Endothelial cell of umbilical vein (primary cell): ENCODE data around the gene ZER1. TPM values are rescaled to one million over a fixed set of nuclear protein-coding genes. Genes with fewer than 3 reads are reported as not detected.

Experiments
- BruUV-seq: library from RNA; stranded (reverse); fragments of 400-500 nt; replicated peaks from 2 replicates; lab custom pipeline; 2021; lab: Mats Ljungman, UMichigan
- CTCF ChIA-PET: fragments of 300-600, 350-600 bp; sonication (Branson Sonifier 250); formaldehyde crosslinking; loops from one replicate; lab custom pipeline; 2021; ENCODE audit warnings: antibody characterized with exemption, inconsistent platforms; lab: Charles Lee
- POLR2A ChIA-PET: fragments of 300-600, 350-600 bp; sonication (Branson Sonifier 250); formaldehyde crosslinking; loops from one replicate; lab custom pipeline; 2021; ENCODE audit warnings: antibody characterized with exemption, inconsistent platforms; lab: Charles Lee
- DNase-seq: peaks from one replicate; pipeline ENCODE4 v3.0.0-alpha.2; 2011; ENCODE audit warnings: low read depth, low spot score
- FAIRE-seq: peaks from 2 replicates; lab custom pipeline; 2011; peaks lifted over from hg19 to GRCh38; lab: Jason Lieb, UNC
- H2AFZ ChIP-seq: 2 replicates; pipeline ENCODE4 v1.6.0; 2012; ENCODE audit warnings: low read depth, low read length, control low read depth, inconsistent platforms
- H3K27ac ChIP-seq: 2 replicates; pipeline ENCODE4 v1.5.1; 2011; ENCODE audit warnings: low read depth, mild to moderate bottlenecking, control low read depth, low read length, moderate library complexity; ENCODE audit not compliant: insufficient read depth
- H3K27me3 ChIP-seq, 2 experiments: 2 replicates each; pipeline versions ENCODE4 v1.6.0 to v1.6.1; 2011; ENCODE audit warnings: low read length in 2 of 2, mixed read lengths in 1 of 2; ENCODE audit not compliant: control insufficient read depth in 2 of 2, insufficient read depth in 2 of 2
- H3K36me3 ChIP-seq, 2 experiments: 2 replicates in 1 of 2; 3 replicates in 1 of 2; pipeline ENCODE4 v1.5.1; 2011; ENCODE audit warnings: low read length in 2 of 2, mild to moderate bottlenecking in 1 of 2, moderate library complexity in 1 of 2; ENCODE audit not compliant: control insufficient read depth in 2 of 2, insufficient read depth in 2 of 2; ENCODE audit errors: extremely low read depth in 1 of 2
- H3K4me1 ChIP-seq: 3 replicates; pipeline ENCODE4 v1.5.1; 2011; ENCODE audit warnings: mild to moderate bottlenecking, low read length; ENCODE audit not compliant: control insufficient read depth, insufficient read depth; ENCODE audit errors: extremely low read depth
- H3K4me2 ChIP-seq: 2 replicates; pipeline ENCODE4 v1.6.1; 2011; ENCODE audit warnings: low read length, control low read depth, mixed read lengths; ENCODE audit not compliant: insufficient read depth
- H3K4me3 ChIP-seq, 3 experiments: fragments of 200-600 bp in 1 of 3; sonication (generic), shearing (Covaris generic) in 1 of 3; replicated peaks in 1 of 3; 2 replicates each; pipeline ENCODE4 v1.5.1; 2011 to 2016; ENCODE audit warnings: control low read depth in 3 of 3, low read length in 3 of 3, mild to moderate bottlenecking in 2 of 3, inconsistent platforms in 1 of 3, low read depth in 1 of 3, moderate library complexity in 1 of 3; ENCODE audit not compliant: insufficient read depth in 1 of 3
- H3K79me2 ChIP-seq: 2 replicates; pipeline ENCODE4 v1.6.0; 2012; ENCODE audit warnings: low read length, inconsistent platforms; ENCODE audit not compliant: control insufficient read depth, insufficient read depth
- H3K9ac ChIP-seq: replicated peaks from 2 replicates; pipeline ENCODE3; 2011; ENCODE audit warnings: low read length, control low read depth; ENCODE audit not compliant: insufficient read depth; ENCODE audit errors: extremely low read depth
- H3K9me1 ChIP-seq: replicated peaks from 3 replicates; pipeline ENCODE4 v1.6.0; 2011; ENCODE audit warnings: mild to moderate bottlenecking, low read length; ENCODE audit not compliant: control insufficient read depth, insufficient read depth; ENCODE audit errors: extremely low read depth
- H3K9me3 ChIP-seq: replicated peaks from 2 replicates; pipeline ENCODE4 v1.5.1; 2012; ENCODE audit warnings: low read length, inconsistent platforms; ENCODE audit not compliant: control insufficient read depth, insufficient read depth
- H4K20me1 ChIP-seq: replicated peaks from 2 replicates; pipeline ENCODE3; 2011; ENCODE audit warnings: mild to moderate bottlenecking, low read length; ENCODE audit not compliant: control insufficient read depth, insufficient read depth; ENCODE audit errors: extremely low read depth
- EZH2 ChIP-seq: IDR thresholded peaks from 2 replicates; pipeline ENCODE4 v1.6.1; 2012; ENCODE audit warnings: borderline replicate concordance, low read depth, mild to moderate bottlenecking, moderate library complexity, low read length, inconsistent platforms; ENCODE audit not compliant: severe bottlenecking
- FOS ChIP-seq: IDR thresholded peaks from 2 replicates; pipeline ENCODE4 v1.6.1; 2011; ENCODE audit warnings: mild to moderate bottlenecking, low read length, moderate library complexity, borderline replicate concordance; ENCODE audit not compliant: insufficient read depth
- GATA2 ChIP-seq: IDR thresholded peaks from 2 replicates; pipeline ENCODE4 v1.7.0; 2011; ENCODE audit warnings: low read depth, mild to moderate bottlenecking, moderate library complexity, mixed read lengths, low read length; ENCODE audit not compliant: insufficient read length, insufficient read depth
- JUN ChIP-seq: IDR thresholded peaks from 2 replicates; pipeline ENCODE4 v1.6.1; 2011; ENCODE audit warnings: borderline replicate concordance, low read depth; ENCODE audit not compliant: insufficient read length, insufficient read depth
- MAX ChIP-seq: IDR thresholded peaks from 2 replicates; pipeline ENCODE4 v1.6.1; 2011; ENCODE audit not compliant: insufficient read depth, insufficient read length
- MYC ChIP-seq: IDR thresholded peaks from one replicate; pipeline ENCODE4 v1.6.1; 2011; ENCODE audit warnings: mild to moderate bottlenecking, low read depth, low read length
- POLR2A ChIP-seq: IDR thresholded peaks from 2 replicates; pipeline ENCODE4 v1.6.1; 2012; ENCODE audit warnings: low read depth, mild to moderate bottlenecking, control low read depth, low read length
- POLR2AphosphoS5 ChIP-seq: IDR thresholded peaks from 2 replicates; pipeline ENCODE4 v1.6.1; 2012; ENCODE audit warnings: low read depth, mild to moderate bottlenecking, control low read depth, low read length, moderate library complexity; ENCODE audit not compliant: insufficient read depth
- dilution Hi-C: fragments of 300-500 bp; cut with MboI; formaldehyde crosslinking; loops from one replicate; pipeline ENCODE4 v1.15.0; 2019; ENCODE audit warnings: low sequenced_read_pairs; ENCODE audit not compliant: extremely low pct_ligation_motif_present
- intact Hi-C: fragments of 100-400 bp; cut with micrococcal nuclease; formaldehyde crosslinking; loops from one replicate; pipeline ENCODE4 v1.10.0; 2022
- polyA plus RNA-seq, 4 experiments: library from polyadenylated mRNA; depleted of rRNA in 3 of 4; stranded (reverse) in 3 of 4; unstranded in 1 of 4; fragments of >200 nt; gene quantifications; 2 replicates each; pipeline versions ENCODE4 v1.2.1 to v1.2.3, GENCODE V29; 2011 to 2012; ENCODE audit warnings: missing spikeins in 1 of 4
- total RNA-seq: library from RNA; stranded (reverse); gene quantifications from 2 replicates; pipeline ENCODE4 v1.2.3, GENCODE V29; 2021
- TF ChIP-seq, protein P1 (sequence below), 2 donors: IDR thresholded peaks; 1 replicate in 1 of 2; 2 replicates in 1 of 2; pipeline ENCODE4 v1.5.1; 2011; ENCODE audit warnings: low read length in 2 of 2, mild to moderate bottlenecking in 2 of 2, moderate library complexity in 2 of 2, control low read depth in 1 of 2, inconsistent platforms in 1 of 2, low read depth in 1 of 2; ENCODE audit not compliant: insufficient read depth in 1 of 2; ENCODE audit errors: extremely low read depth in 1 of 2

ZER1 gene
- total and polyA plus RNA-seq, 2 donors (not counting 3 experiments of a cell fraction or from before 2014, with no cell fraction given), result 23.0 to 29.9 TPM

DNA sequence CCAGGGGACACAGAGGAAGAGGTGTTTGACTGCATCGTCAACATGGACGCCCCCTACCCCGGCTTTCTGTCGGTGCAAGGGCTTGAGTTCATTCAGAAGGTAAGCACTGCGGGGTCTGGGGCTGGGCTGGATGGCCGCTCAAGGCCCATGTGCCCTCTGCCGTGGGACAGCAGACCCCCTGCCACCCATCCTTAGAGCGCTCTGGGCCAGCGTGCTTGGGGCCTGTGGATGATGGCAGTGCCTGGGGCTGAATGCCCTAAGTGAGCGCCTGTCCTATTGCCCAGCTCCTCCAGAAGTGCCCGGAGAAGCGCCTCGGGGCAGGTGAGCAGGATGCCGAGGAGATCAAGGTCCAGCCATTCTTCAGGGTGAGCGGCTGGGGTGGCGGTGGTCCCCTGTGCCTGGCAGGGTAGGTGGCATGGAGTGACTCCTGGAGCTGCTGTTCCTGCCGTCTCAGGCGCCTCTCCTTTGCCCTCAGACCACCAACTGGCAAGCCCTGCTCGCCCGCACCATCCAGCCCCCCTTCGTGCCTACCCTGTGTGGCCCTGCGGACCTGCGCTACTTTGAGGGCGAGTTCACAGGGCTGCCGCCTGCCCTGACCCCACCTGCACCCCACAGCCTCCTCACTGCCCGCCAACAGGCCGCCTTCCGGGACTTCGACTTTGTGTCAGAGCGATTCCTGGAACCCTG is 51.7 kb downstream of the ZER1 start:
- Histone ChIP-seq H3K4me3 (no peak overlapping the region), H3K4me2 (no peak overlapping the region), H3K27ac (no peak overlapping the region), H4K20me1 (no peaks in the 10 kb centered on the region), H2AFZ (no peak overlapping the region), H3K9ac (no peak overlapping the region), H3K4me1 (peaks cover 5% of the 10 kb centered on the region), H3K27me3 (no peaks in the 10 kb centered on the region), H3K9me3 (no peaks in the 10 kb centered on the region), H3K79me2 (no peaks in the 10 kb centered on the region), H3K36me3 (peaks cover 2 to 19% of the 10 kb centered on the region in 2 experiments), H3K9me1 (no peaks in the 10 kb centered on the region)
- FAIRE-seq, result no peak
- POLR2A ChIA-PET, result no interaction called here
- TF ChIP-seq FOS (no peak), GATA2 (no peak), MYC (no peak), MAX (no peak), JUN (no peak), POLR2A (no peak), POLR2AphosphoS5 (no peak), EZH2 (no peak)
- TF ChIP-seq, protein P1, sequence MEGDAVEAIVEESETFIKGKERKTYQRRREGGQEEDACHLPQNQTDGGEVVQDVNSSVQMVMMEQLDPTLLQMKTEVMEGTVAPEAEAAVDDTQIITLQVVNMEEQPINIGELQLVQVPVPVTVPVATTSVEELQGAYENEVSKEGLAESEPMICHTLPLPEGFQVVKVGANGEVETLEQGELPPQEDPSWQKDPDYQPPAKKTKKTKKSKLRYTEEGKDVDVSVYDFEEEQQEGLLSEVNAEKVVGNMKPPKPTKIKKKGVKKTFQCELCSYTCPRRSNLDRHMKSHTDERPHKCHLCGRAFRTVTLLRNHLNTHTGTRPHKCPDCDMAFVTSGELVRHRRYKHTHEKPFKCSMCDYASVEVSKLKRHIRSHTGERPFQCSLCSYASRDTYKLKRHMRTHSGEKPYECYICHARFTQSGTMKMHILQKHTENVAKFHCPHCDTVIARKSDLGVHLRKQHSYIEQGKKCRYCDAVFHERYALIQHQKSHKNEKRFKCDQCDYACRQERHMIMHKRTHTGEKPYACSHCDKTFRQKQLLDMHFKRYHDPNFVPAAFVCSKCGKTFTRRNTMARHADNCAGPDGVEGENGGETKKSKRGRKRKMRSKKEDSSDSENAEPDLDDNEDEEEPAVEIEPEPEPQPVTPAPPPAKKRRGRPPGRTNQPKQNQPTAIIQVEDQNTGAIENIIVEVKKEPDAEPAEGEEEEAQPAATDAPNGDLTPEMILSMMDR (IDR thresholded peaks at IDR 0.05; ENCODE audit: extremely low read depth in 1 of 2, insufficient read depth in 1 of 2, low read depth in 1 of 2, low read length in 2 of 2), result no peak
- CTCF ChIA-PET, result no interaction called here
- TSS peak; percentile 68 for BruUV-seq
- DNase-seq, result no peak
- dilution Hi-C loops (no loop called here), intact Hi-C loops (loop anchor here (5.0 kb wide), 1 partner anchor 97 kb away; the partner anchor contains the start of gene ENDOG)
